ENCODE measurements around the gene FHIT.

The FHIT gene

DNA sequence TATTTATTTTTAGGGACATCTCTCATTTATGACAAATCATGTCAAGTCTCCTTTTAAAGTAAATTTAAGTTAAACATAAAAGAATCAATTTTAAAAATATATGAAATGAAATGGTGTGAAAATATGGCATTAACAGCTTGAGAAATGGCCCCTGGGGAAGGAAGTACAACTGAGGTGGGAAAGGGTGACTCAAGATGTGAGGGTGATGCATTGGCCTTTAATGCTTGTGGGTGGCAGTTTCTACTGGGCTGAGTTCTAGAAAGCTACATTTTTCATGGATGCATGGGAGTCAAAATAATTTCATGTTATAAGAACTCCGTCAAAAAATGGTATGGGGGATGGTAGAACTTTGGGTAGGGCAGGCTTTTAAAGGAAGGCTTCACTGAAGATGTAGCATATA lies 1492.6 kb downstream of the FHIT start:
- H3K4me3 ChIP-seq, result no peak overlapping the region
- H3K27me3 ChIP-seq, result no peaks in the 10 kb centered on the region
- H3K4me1 ChIP-seq, result no peaks in the 10 kb centered on the region
- H3K27ac ChIP-seq, result no peak overlapping the region
- intact Hi-C loops (cut with DNase I; ENCODE audit: low total_unique reads), result no loop called here
- TF ChIP-seq, protein P1, sequence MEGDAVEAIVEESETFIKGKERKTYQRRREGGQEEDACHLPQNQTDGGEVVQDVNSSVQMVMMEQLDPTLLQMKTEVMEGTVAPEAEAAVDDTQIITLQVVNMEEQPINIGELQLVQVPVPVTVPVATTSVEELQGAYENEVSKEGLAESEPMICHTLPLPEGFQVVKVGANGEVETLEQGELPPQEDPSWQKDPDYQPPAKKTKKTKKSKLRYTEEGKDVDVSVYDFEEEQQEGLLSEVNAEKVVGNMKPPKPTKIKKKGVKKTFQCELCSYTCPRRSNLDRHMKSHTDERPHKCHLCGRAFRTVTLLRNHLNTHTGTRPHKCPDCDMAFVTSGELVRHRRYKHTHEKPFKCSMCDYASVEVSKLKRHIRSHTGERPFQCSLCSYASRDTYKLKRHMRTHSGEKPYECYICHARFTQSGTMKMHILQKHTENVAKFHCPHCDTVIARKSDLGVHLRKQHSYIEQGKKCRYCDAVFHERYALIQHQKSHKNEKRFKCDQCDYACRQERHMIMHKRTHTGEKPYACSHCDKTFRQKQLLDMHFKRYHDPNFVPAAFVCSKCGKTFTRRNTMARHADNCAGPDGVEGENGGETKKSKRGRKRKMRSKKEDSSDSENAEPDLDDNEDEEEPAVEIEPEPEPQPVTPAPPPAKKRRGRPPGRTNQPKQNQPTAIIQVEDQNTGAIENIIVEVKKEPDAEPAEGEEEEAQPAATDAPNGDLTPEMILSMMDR (IDR thresholded peaks at IDR 0.05), result no peak
- H3K36me3 ChIP-seq, result no peaks in the 10 kb centered on the region
- no peak for DNase-seq
- no peaks in the 10 kb centered on the region for H3K9me3 ChIP-seq

- H3K27me3 ChIP-seq, result no peaks in the 10 kb centered on the region
- H3K27ac ChIP-seq, result no peak overlapping the region
- no peak overlapping the region for H3K4me3 ChIP-seq
- no peaks in the 10 kb centered on the region for H3K9me3 ChIP-seq
- intact Hi-C loops (cut with DNase I; ENCODE audit: low total_unique reads), result no loop called here
- H3K36me3 ChIP-seq, result no peaks in the 10 kb centered on the region
- no peak for DNase-seq
- no peaks in the 10 kb centered on the region for H3K4me1 ChIP-seq
- TF ChIP-seq, protein P1 (IDR thresholded peaks at IDR 0.05), result no peak
Measured at GRCh38 chr3:59756934-59757333, 1494.3 kb downstream of the FHIT start.

DNA sequence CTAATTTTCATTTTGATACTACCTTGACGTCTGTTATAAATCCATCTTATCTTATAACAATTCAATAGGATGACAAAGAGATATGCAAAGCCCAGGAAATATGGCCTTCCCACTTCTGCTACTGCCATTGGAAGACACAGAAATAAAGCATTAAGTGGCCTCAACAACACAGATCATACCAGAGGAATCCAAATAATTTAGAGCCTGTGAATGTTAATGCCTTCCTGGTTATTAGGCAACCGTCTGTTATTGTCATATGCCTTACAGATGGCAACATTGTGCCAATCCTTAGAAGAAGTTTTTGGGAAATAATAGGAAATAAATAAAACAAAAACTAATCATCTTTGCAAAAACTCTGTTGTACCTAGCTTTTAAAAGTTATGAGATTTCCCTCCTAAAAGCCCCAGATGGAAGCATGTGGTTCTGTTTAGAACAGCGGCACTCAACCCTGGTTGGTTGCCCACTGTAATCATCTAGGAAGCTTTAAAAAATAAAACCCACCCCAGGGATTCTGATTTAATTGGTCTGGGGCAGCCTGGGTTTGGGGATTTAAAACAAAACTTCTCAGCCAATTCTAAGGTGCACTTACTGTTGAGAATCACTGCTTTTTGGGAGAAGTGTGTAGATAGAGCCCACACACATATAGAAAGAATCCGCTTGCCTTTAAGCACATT lies 1496.7 kb downstream of the FHIT start:
- no peaks in the 10 kb centered on the region for H3K9me3 ChIP-seq
- no peaks in the 10 kb centered on the region for H3K4me1 ChIP-seq
- no peak overlapping the region for H3K27ac ChIP-seq
- H3K36me3 ChIP-seq, result no peaks in the 10 kb centered on the region
- TF ChIP-seq, protein P1 (IDR thresholded peaks at IDR 0.05), result no peak
- DNase-seq, result no peak
- no peak overlapping the region for H3K4me3 ChIP-seq
- intact Hi-C loops (cut with DNase I; ENCODE audit: low total_unique reads), result no loop called here
- no peaks in the 10 kb centered on the region for H3K27me3 ChIP-seq

GRCh38 chr3:59753808-59754450 lies 1497.3 kb downstream of the FHIT start:
- no peak for DNase-seq
- intact Hi-C loops (cut with DNase I; ENCODE audit: low total_unique reads), result no loop called here
- Histone ChIP-seq H3K27me3 (no peaks in the 10 kb centered on the region), H3K4me1 (no peaks in the 10 kb centered on the region), H3K4me3 (no peak overlapping the region), H3K27ac (no peak overlapping the region), H3K36me3 (no peaks in the 10 kb centered on the region), H3K9me3 (no peaks in the 10 kb centered on the region)
- TF ChIP-seq, protein P1 (IDR thresholded peaks at IDR 0.05), result no peak

DNA sequence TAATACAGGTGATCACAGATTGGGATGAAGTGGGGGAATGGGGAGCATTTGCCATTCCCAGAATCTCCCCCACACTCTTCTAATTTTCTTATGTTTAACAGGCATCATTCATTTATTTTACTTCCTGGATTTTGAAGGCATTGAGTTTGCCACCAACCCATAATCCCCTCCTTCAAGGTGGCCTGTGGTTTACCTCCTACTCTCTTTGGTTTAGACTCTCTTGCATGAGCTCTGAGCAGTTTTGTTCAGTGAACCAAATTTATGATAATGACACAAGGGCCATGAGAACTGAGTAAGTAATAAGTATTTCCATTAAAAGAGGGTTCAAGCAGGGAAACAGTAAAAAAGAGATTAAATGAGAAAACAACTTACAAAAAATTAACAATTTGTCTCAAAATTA lies 1498.3 kb downstream of the FHIT start:
- DNase-seq, result no peak
- intact Hi-C loops (cut with DNase I; ENCODE audit: low total_unique reads), result no loop called here

More for the DNA sequence above, 1498.3 kb downstream of the FHIT start:
- TF ChIP-seq, protein P1 (IDR thresholded peaks at IDR 0.05), result no peak
- Histone ChIP-seq H3K4me1 (no peaks in the 10 kb centered on the region), H3K27me3 (no peaks in the 10 kb centered on the region), H3K27ac (no peak overlapping the region), H3K4me3 (no peak overlapping the region), H3K9me3 (no peaks in the 10 kb centered on the region), H3K36me3 (no peaks in the 10 kb centered on the region)

Measured in tibial artery (tissue), 4 donors.